GM12873 (cell line): ENCODE measurements around the gene COG8.

Experiments used
- TF ChIP-seq, protein P1 (sequence below): IDR thresholded peaks from 2 replicates; pipeline ENCODE4 v1.5.1; 2012; ENCODE audit warnings: low read depth, mild to moderate bottlenecking, moderate library complexity, low read length, control low read depth; ENCODE audit not compliant: insufficient read depth; ENCODE audit errors: missing control alignments

The COG8 gene

DNA sequence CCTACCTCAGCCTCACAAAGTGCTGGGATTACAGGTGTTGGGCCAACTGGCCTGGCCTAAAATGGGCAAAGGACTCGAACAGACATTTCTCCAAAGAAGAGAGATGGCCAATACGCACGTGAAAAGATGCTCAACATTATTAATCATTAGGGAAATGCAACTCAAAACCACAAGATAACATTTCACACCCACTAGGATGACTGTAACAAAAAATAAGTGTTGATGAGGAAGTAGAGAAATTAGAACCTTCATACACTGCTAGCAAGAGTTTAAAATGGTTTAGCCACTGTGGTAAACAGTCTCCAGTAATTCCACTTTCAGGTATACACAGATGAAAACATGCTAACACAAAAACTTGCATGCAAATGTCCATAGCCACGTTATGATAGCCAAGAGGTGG is 6.6 kb upstream of the COG8 start:
- TF ChIP-seq, protein P1, sequence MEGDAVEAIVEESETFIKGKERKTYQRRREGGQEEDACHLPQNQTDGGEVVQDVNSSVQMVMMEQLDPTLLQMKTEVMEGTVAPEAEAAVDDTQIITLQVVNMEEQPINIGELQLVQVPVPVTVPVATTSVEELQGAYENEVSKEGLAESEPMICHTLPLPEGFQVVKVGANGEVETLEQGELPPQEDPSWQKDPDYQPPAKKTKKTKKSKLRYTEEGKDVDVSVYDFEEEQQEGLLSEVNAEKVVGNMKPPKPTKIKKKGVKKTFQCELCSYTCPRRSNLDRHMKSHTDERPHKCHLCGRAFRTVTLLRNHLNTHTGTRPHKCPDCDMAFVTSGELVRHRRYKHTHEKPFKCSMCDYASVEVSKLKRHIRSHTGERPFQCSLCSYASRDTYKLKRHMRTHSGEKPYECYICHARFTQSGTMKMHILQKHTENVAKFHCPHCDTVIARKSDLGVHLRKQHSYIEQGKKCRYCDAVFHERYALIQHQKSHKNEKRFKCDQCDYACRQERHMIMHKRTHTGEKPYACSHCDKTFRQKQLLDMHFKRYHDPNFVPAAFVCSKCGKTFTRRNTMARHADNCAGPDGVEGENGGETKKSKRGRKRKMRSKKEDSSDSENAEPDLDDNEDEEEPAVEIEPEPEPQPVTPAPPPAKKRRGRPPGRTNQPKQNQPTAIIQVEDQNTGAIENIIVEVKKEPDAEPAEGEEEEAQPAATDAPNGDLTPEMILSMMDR, result no peak

DNA sequence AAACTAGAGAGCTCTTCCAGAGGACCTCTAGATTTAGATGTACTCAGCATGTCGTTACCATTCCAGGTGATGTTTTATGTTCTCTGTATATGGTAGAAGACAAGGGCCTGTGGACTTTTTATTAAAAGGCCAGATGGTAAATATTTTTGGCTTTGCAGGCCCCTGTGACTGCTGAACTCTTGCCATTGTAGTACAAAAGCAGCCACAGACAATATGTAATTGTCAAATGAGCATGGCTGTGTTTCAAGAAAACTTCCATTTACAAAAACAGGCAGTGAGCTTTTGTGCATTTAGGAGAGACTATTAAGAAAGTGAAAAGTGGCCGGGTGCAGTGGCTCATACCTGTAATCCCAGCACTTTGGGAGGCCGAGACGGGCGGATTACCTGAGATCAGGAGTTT is 4.8 kb upstream of the COG8 start:
- TF ChIP-seq, protein P1, result no peak

DNA sequence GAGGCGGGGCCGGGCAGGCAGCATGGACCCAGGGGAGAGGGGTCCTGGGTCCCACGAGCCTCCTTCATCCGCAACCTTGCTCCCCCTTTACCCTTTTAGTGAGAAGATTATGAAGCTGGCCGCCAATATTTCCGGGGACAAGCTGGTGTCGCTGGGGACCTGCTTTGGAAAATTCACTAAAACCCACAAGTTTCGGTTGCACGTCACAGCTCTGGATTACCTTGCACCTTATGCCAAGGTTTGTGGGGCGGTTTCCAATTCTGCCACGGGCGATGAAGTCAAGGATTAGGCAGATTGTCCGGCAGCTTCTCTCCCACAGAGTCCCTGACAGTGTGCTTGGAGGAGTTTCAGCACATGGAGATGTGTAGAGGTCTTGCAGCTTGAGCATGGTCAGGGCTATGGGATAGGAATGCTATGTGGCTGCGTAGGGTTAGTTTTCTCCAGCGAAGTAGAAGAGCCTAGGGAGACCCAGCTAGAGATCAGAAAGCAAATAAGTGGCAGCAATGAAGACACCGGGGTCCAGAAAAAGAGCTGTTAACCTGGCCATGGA is 806 bp upstream of the COG8 start:
- TF ChIP-seq, protein P1, result no peak

DNA sequence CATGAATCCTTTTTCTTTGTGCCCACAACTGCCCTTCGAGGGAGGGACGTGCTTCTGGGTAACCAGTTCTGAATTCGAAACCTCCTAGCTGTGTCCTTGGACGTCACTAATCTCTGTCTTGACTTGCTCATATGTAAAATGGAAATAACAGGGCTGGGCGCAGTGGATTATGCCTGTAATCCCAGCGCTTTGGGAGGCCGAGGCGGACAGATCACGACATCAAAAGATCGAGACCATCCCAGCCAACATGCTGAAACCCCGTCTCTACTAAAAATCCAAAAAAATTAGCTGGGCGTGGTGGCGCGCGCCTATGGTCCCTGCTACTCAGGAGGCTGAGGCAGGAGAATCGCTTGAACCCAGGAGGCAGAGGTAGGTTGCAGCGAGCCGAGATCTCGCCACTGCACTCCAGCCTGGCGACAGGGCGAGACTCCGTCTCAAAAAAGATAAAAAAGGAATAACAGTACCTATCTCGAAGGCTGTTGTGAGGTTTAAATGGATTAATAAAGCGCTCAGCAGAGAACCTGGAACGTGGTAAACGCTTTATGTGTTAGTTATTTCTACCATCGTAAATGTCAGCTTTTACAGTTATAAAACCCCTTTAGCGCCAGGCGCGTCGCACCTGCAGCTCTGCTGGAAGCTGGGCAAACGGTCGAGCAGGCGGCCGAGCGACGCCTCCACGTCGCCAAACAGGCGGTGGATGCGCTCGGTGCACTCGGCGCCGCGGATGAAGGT is 641 bp downstream of the COG8 start:
- TF ChIP-seq, protein P1, result no peak

DNA sequence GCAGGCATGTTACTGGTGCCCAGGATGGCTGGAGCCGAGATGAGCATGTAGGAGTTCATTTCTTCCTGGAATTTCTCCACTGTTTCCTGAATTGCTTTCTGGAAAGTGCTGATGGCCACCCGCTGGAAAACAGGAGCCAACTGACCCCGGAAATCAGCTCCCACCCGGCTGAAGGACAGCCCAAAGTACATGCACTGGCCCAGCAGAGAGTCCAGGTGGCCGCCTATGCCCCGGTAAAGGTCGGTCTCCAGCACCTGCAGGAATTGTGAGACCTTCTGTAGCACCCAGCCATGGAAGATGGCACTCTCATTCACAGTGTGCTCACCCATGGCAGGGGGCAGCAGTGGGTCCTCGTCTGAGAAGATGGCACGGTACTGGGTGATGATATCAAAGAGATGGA is 4.7 kb downstream of the COG8 start:
- TF ChIP-seq, protein P1, result no peak

DNA sequence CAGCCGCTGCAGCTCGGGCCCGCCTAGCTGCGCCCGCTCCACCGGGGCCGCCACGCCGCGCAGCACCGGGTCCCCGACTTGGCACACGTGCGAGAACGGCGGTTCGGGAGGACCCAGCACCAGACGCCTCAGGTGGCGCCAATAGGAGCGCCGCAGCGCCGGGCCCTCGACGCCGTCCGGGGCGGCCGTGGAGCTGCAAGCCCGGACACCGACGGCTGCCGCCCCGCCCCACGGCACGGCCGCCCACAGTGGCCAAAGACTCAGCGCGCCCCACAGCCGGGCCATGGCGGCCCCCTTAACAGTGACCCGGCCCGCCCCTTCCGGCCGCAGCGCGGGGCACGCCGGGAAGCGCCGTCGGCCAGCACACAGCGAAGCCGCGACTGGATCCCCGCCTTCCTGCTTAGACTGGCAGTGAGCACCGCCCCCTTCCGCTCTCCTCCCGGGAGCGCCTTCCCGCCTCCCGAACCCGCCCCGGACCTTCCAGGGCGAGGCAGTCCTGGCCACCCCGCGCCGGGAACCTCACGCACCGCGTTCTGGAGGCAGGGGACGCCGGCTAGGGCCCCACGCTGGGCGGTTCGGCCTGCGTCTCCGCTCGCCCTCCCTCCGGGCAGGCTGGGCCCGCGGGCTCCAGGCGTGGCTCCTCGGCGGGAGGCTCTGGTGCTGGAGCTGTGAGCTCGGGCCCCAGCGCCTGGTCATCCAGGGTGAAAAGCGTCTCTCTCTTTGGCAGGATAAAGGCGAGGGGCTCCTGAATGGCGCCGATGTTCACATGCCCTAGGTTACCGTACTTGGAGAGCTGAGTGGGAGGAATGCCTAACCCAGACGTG is 8.9 kb downstream of the COG8 start, which contains the start of gene PDF:
Gene PDF, minus strand, starts transcription at position 303 of the 824 bp plus-strand sequence. Its CDS starts 18 bp downstream, at position 285.
- TF ChIP-seq, protein P1, result no peak
